Kidney glomerular epithelial cell (primary cell): ENCODE results near the gene EGFL7.

Source experiments
- DNase-seq: peaks from one replicate; lab custom pipeline; 2025; lab: John Stamatoyannopoulos, UW

EGFL7 gene

GRCh38 chr9:136685790-136686533 lies 23.2 kb downstream of the EGFL7 start:
- no peak for DNase-seq

- no peak for DNase-seq
Observed at GRCh38 chr9:136686534-136686793, 23.7 kb downstream of the EGFL7 start.

- DNase-seq = no peak
Observed at GRCh38 chr9:136686794-136687711, 24.3 kb downstream of the EGFL7 start, which contains the start of gene AGPAT2. Gene AGPAT2, minus strand, starts transcription at chr9:136687457. Its CDS starts 100 bp downstream, at chr9:136687357.

GRCh38 chr9:136687721-136688223 lies 25.1 kb downstream of the EGFL7 start:
- DNase-seq = no peak

GRCh38 chr9:136688274-136689107 lies 25.8 kb downstream of the EGFL7 start:
- DNase-seq = no peak

GRCh38 chr9:136689108-136689460 lies 26.4 kb downstream of the EGFL7 start:
- DNase-seq = no peak

GRCh38 chr9:136690104-136690805 lies 27.5 kb downstream of the EGFL7 start:
- DNase-seq = no peak

GRCh38 chr9:136690806-136691261 lies 28.1 kb downstream of the EGFL7 start:
- DNase-seq = no peak

- DNase-seq = no peak
Observed at GRCh38 chr9:136691316-136692184, 28.8 kb downstream of the EGFL7 start.

- no peak for DNase-seq
Observed at GRCh38 chr9:136692185-136693134, 29.7 kb downstream of the EGFL7 start.

GRCh38 chr9:136693135-136693489 lies 30.4 kb downstream of the EGFL7 start:
- DNase-seq = no peak

- no peak for DNase-seq
Observed at GRCh38 chr9:136693490-136694162, 30.9 kb downstream of the EGFL7 start.

- DNase-seq = no peak
Observed at GRCh38 chr9:136694163-136694871, 31.6 kb downstream of the EGFL7 start.

- no peak for DNase-seq
Observed at GRCh38 chr9:136694872-136695247, 32.1 kb downstream of the EGFL7 start.

GRCh38 chr9:136695435-136695895 lies 32.7 kb downstream of the EGFL7 start:
- DNase-seq = no peak

- no peak for DNase-seq
Observed at GRCh38 chr9:136695955-136696354, 33.2 kb downstream of the EGFL7 start.

- no peak for DNase-seq
Observed at GRCh38 chr9:136696502-136696901, 33.8 kb downstream of the EGFL7 start.

- no peak for DNase-seq
Observed at GRCh38 chr9:136697146-136697820, 34.6 kb downstream of the EGFL7 start.
